ENCODE results near the gene FABP1.
A peak's percentile ranks its signal among the peaks of the same experiment; 100 is the strongest.

The FABP1 gene

DNA sequence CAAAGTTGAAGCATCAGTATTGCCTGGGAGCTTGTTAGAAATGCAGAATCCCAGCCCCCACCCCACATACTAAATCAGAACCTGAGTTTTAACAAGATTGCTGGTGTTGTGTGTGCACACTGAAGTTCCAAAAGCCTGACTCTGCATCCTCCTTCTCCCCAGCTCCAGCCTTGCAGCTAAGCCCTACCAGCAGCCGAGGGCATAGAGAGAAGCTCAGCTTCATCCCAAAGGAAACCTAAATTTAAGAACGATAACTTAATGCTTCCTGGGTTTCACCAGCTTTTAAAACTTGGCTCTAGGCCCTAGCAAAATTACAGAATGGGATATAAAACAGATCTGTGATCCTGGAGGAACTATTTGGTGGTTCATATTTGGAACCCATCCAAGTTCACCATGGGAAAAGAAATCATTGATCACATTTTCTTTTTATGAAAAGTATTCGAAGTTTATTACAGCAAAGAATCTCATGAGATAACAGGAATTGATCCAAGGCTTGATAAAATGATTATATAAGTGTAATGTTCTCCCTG, 49.2 kb downstream of the FABP1 start:
- TF ChIP-seq, protein P1, sequence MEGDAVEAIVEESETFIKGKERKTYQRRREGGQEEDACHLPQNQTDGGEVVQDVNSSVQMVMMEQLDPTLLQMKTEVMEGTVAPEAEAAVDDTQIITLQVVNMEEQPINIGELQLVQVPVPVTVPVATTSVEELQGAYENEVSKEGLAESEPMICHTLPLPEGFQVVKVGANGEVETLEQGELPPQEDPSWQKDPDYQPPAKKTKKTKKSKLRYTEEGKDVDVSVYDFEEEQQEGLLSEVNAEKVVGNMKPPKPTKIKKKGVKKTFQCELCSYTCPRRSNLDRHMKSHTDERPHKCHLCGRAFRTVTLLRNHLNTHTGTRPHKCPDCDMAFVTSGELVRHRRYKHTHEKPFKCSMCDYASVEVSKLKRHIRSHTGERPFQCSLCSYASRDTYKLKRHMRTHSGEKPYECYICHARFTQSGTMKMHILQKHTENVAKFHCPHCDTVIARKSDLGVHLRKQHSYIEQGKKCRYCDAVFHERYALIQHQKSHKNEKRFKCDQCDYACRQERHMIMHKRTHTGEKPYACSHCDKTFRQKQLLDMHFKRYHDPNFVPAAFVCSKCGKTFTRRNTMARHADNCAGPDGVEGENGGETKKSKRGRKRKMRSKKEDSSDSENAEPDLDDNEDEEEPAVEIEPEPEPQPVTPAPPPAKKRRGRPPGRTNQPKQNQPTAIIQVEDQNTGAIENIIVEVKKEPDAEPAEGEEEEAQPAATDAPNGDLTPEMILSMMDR (IDR thresholded peaks at IDR 0.05; ENCODE audit: low read depth, low read length): no peak
- DNase-seq (ENCODE audit: low read depth in 2 of 2): no peak
- no peak overlapping the region for H3K4me3 ChIP-seq (replicated peaks in 1 of 2; ENCODE audit: low read depth in 2 of 2, low read length in 2 of 2)

DNA sequence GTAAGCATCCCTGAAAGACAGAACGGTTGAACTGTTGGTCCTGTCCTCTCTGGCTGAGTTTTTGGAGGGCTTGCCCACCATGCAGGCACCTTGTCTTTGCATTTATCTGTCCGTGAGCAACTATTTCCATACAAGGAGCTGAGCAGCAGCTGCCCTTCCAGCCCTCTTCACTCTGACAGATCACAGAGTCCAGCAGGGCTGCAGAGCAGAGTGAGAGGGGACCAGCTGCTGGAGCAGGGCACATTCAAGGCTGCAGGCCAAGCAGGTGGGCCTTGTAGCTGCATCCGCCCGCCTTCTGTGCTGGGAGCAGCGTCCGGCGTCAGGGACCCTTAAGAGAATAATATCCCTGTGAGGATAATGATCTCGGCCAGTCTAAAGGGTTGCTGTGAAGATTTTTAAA, 50.8 kb downstream of the FABP1 start:
- TF ChIP-seq, protein P1 (IDR thresholded peaks at IDR 0.05; ENCODE audit: low read depth, low read length): no peak
- no peak overlapping the region for H3K4me3 ChIP-seq (replicated peaks in 1 of 2; ENCODE audit: low read depth in 2 of 2, low read length in 2 of 2)
- no peak for DNase-seq (ENCODE audit: low read depth in 2 of 2)

DNA sequence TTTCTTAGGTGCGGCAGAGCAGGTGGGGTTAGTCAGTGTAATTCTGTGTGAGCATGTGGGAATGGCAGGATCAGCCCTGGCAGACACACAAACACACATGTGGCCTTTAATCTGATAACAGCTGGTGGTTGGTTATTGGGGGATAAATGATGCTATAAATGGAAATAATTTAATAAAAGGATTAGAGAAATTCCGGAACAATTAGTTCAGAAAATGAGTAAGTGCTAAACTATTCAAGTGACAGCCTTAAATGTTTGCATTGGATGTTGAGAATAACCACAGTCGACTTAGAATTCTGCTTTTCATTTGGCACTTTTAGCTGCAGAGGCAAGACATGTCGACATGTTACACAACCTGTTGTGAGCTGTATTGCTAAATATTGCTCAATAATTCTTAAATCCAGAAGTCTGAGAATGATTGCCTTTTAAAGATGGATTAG, 53.0 kb downstream of the FABP1 start:
- H3K4me3 ChIP-seq (replicated peaks in 1 of 2; ENCODE audit: low read depth in 2 of 2, low read length in 2 of 2): no peak overlapping the region
- TF ChIP-seq, protein P1 (IDR thresholded peaks at IDR 0.05; ENCODE audit: low read depth, low read length): no peak
- peak; percentile 64 to 66 for DNase-seq (ENCODE audit: low read depth in 2 of 2)

DNA sequence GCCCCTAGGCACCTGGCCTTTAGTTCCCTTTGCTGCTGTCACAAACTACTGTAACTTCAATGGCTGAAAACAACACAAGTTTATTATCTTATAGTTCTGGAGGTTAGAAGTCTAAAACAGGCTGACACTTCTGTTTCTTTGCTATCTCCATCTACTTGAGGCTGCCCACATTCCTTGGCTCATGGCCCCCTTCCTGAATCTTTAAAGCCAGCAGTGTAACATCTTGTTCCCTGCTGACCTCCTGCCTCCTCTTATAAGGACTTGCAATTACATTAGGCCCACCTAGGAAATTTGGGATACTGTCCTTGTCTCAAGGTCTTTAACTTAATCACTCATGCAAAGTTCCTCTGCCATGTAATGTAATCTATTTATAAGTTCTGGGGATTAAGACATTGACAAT, 53.7 kb downstream of the FABP1 start:
- TF ChIP-seq, protein P1 (IDR thresholded peaks at IDR 0.05; ENCODE audit: low read depth, low read length): no peak
- no peak for DNase-seq (ENCODE audit: low read depth in 2 of 2)
- H3K4me3 ChIP-seq (replicated peaks in 1 of 2; ENCODE audit: low read depth in 2 of 2, low read length in 2 of 2): no peak overlapping the region
